Chondrocyte (in vitro differentiated cells): ENCODE data around the gene CPT1B. TPM values are rescaled to one million over a fixed set of nuclear protein-coding genes. Genes with fewer than 3 reads are reported as not detected.

Source experiments
- DNase-seq: peaks from one replicate; pipeline ENCODE4 v3.0.0; 2021; ENCODE audit warnings: mixed read lengths, low spot score
- H3K27ac Mint-ChIP-seq: one replicate; pipeline ENCODE4 v1.8.0; 2021; ENCODE audit warnings: mild to moderate bottlenecking, moderate library complexity, mixed read lengths; ENCODE audit not compliant: unreplicated experiment
- H3K27me3 Mint-ChIP-seq: 2 replicates; pipeline ENCODE4 v1.8.0; 2021; ENCODE audit warnings: low read depth, mixed read lengths
- H3K36me3 Mint-ChIP-seq: 2 replicates; pipeline ENCODE4 v1.8.0; 2021; ENCODE audit warnings: low read depth, mixed read lengths
- H3K4me1 Mint-ChIP-seq: 2 replicates; pipeline ENCODE4 v1.8.0; 2021; ENCODE audit warnings: low read depth, mild to moderate bottlenecking, mixed read lengths
- H3K4me3 Mint-ChIP-seq: one replicate; pipeline ENCODE4 v1.8.0; 2021; ENCODE audit warnings: mild to moderate bottlenecking, moderate library complexity, mixed read lengths; ENCODE audit not compliant: unreplicated experiment
- H3K9me3 Mint-ChIP-seq: 2 replicates; pipeline ENCODE4 v1.8.0; 2021; ENCODE audit warnings: low read depth, mixed read lengths
- total RNA-seq: library from RNA; stranded (reverse); gene quantifications from 3 replicates; pipeline ENCODE4 v1.2.1, GENCODE V29; 2021
- TF ChIP-seq, protein P1 (sequence below): fragments of 200-600 bp; sonication (generic); IDR thresholded peaks from 2 replicates; pipeline ENCODE4 v1.5.0; 2021; ENCODE audit warnings: antibody characterized with exemption, mild to moderate bottlenecking, moderate library complexity

The CPT1B gene
- total RNA-seq, 1 donor from 2014 or later = 33.9 TPM

- Mint-ChIP-seq H3K36me3 (peaks cover 3% of the 10 kb centered on the region), H3K4me3 (peak overlapping the region; percentile 70), H3K9me3 (no peaks in the 10 kb centered on the region), H3K27ac (peak overlapping the region; percentile 92), H3K4me1 (peaks cover 49% of the 10 kb centered on the region), H3K27me3 (no peaks in the 10 kb centered on the region)
- TF ChIP-seq, protein P1, sequence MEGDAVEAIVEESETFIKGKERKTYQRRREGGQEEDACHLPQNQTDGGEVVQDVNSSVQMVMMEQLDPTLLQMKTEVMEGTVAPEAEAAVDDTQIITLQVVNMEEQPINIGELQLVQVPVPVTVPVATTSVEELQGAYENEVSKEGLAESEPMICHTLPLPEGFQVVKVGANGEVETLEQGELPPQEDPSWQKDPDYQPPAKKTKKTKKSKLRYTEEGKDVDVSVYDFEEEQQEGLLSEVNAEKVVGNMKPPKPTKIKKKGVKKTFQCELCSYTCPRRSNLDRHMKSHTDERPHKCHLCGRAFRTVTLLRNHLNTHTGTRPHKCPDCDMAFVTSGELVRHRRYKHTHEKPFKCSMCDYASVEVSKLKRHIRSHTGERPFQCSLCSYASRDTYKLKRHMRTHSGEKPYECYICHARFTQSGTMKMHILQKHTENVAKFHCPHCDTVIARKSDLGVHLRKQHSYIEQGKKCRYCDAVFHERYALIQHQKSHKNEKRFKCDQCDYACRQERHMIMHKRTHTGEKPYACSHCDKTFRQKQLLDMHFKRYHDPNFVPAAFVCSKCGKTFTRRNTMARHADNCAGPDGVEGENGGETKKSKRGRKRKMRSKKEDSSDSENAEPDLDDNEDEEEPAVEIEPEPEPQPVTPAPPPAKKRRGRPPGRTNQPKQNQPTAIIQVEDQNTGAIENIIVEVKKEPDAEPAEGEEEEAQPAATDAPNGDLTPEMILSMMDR = peak; percentile 79
- DNase-seq = peak; percentile 92
These were observed 52.0 kb downstream of the CPT1B start for GRCh38 chr22:50526108-50526833.

DNA sequence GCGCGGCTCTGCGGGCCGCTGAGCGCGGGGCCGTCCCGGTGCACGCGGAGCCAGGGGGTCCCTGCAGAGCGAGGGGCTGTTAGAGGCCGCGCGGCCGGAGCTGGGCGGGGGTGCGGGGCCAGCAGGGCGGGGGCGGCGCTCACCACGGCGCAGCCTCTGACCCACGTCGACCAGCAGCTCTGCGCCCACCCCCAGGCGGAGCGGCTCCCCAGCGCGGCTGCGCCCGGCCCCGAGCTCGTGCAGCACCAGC, 52.4 kb downstream of the CPT1B start:
- Mint-ChIP-seq H3K27me3 (no peaks in the 10 kb centered on the region), H3K27ac (no peak overlapping the region), H3K36me3 (peaks cover 3% of the 10 kb centered on the region), H3K4me1 (peaks cover 46% of the 10 kb centered on the region), H3K4me3 (peak overlapping the region; percentile 95), H3K9me3 (no peaks in the 10 kb centered on the region)
- TF ChIP-seq, protein P1 = no peak
- no peak for DNase-seq

DNA sequence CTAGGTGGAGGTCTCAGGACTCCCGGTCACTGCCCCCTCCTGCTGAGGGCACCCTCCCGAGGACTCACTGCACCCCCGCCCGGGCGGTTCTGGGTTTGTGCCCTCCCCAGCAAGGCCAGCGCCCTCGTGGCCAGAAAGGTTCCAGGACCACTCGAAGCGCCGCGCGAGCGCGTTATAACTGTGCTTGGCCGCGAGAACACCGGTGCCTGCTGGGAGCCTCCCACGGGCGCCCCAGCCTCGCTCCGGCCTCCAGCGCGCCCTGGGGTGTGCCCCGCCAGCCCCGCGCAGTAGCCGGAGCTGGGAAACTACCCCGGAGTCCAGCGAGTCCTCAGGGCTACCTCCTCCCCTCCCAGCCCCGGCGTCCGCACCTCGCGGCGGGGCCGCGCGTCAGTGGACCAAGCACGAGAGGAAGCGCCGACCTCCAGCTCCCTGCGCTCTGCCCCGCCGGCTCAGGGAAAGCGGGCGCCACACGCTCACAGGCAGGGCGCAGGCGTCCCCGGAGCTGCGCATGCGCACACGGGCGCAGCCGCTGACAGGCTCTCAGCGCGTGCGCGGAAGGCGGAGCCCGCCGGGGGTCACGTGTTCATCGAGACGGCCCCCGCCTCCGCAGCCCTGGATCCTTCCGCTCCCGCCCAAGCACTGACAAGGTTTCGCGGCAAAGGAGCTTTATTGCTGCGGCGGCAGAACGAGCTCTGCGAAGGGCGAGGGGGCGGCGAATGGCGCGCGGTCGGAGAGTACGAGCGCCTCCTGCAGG, 52.9 kb downstream of the CPT1B start, which contains the start of gene SCO2:
TSS of gene SCO2 (minus strand) at position 495 of the 754 bp plus-strand sequence. CDS start 1,187 bp downstream, outside the sequence.
- Mint-ChIP-seq H3K27ac (peak within 1 kb of the TSS; percentile 92), H3K4me3 (peak within 1 kb of the TSS; percentile 95), H3K27me3 (no peaks in the 10 kb centered on the region), H3K4me1 (peaks cover 46% of the 10 kb centered on the region), H3K36me3 (peaks cover 3% of the 10 kb centered on the region), H3K9me3 (no peaks in the 10 kb centered on the region)
- DNase-seq = peak; percentile 97
- TF ChIP-seq, protein P1 = peak; percentile 73

GRCh38 chr22:50524676-50525103, 53.5 kb downstream of the CPT1B start:
- no peaks in the 10 kb centered on the region for H3K9me3 Mint-ChIP-seq
- peak overlapping the region; percentile 95 for H3K4me3 Mint-ChIP-seq
- peak; percentile 69 for DNase-seq
- no peaks in the 10 kb centered on the region for H3K27me3 Mint-ChIP-seq
- peaks cover 4% of the 10 kb centered on the region for H3K36me3 Mint-ChIP-seq
- peaks cover 46% of the 10 kb centered on the region for H3K4me1 Mint-ChIP-seq
- peak overlapping the region; percentile 89 for H3K27ac Mint-ChIP-seq
- TF ChIP-seq, protein P1 = no peak

- Mint-ChIP-seq H3K36me3 (peaks cover 7% of the 10 kb centered on the region), H3K27ac (peak overlapping the region; percentile 89), H3K4me1 (peaks cover 46% of the 10 kb centered on the region), H3K27me3 (no peaks in the 10 kb centered on the region), H3K9me3 (no peaks in the 10 kb centered on the region), H3K4me3 (peak overlapping the region; percentile 95)
- TF ChIP-seq, protein P1 = no peak
- peak; percentile 50 for DNase-seq
These were observed 54.2 kb downstream of the CPT1B start for GRCh38 chr22:50523806-50524675.
